ENCODE data around the gene C11orf71. TPM values are rescaled to one million over a fixed set of nuclear protein-coding genes. Genes with fewer than 3 reads are reported as not detected.

The C11orf71 gene
- total and polyA plus RNA-seq, 2 experiments from 2014 or later: 16.7 to 21.7 TPM

DNA sequence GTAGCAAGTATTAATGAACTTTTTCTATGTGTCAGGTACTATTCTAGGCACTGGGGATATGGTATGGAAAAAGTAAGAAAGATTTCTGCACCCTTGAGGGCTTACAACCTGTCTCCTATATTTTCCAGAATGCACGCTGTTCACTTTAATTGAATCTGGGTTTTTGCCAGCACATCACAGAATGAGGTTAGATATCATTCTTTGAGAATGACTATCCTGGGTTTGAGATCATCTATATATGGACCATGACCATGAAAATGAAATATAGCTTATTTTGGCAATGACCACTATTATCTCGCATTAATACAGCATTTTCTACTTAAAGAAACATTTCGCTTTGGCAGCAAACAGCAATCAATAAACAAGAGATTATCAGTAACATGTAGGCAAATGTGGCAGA lies 46.9 kb downstream of the C11orf71 start:
- Histone ChIP-seq H3K36me3 (no peaks in the 10 kb centered on the region), H3K27ac (no peak overlapping the region), H3K4me1 (ENCODE audit: low read depth) (no peaks in the 10 kb centered on the region), H3K9me3 (ENCODE audit: low read depth) (no peaks in the 10 kb centered on the region), H3K4me3 (no peak overlapping the region), H3K27me3 (no peaks in the 10 kb centered on the region)
- TF ChIP-seq, protein P1, sequence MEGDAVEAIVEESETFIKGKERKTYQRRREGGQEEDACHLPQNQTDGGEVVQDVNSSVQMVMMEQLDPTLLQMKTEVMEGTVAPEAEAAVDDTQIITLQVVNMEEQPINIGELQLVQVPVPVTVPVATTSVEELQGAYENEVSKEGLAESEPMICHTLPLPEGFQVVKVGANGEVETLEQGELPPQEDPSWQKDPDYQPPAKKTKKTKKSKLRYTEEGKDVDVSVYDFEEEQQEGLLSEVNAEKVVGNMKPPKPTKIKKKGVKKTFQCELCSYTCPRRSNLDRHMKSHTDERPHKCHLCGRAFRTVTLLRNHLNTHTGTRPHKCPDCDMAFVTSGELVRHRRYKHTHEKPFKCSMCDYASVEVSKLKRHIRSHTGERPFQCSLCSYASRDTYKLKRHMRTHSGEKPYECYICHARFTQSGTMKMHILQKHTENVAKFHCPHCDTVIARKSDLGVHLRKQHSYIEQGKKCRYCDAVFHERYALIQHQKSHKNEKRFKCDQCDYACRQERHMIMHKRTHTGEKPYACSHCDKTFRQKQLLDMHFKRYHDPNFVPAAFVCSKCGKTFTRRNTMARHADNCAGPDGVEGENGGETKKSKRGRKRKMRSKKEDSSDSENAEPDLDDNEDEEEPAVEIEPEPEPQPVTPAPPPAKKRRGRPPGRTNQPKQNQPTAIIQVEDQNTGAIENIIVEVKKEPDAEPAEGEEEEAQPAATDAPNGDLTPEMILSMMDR (IDR thresholded peaks at IDR 0.05; ENCODE audit: low read depth, low read length): no peak
- DNase-seq (ENCODE audit: low read depth in 1 of 2, low spot score in 1 of 2): no peak

DNA sequence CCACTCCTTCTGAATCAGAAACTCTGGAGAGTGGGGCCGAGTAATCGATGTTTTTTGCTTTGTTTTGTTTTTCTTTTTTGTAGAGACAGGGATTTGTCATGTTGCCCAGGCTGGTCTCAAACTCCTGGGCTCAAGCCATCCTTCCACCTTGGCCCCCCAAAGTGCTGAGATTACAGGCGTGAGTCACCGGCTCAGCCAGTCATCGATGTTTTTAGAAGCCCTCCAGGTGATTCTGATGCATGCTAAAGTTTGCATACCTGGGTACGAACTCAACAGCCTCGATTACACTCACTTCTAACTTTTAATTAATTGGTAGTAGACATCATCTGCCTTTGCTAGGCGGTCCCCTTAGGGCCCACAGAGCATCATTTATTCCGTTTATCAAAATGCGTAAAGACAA lies 50.3 kb downstream of the C11orf71 start:
- H3K27ac ChIP-seq: no peak overlapping the region
- H3K9me3 ChIP-seq (ENCODE audit: low read depth): no peaks in the 10 kb centered on the region
- TF ChIP-seq, protein P1 (IDR thresholded peaks at IDR 0.05; ENCODE audit: low read depth, low read length): no peak
- H3K27me3 ChIP-seq: no peaks in the 10 kb centered on the region
- no peaks in the 10 kb centered on the region for H3K36me3 ChIP-seq
- DNase-seq (ENCODE audit: low read depth in 1 of 2, low spot score in 1 of 2): no peak
- H3K4me1 ChIP-seq (ENCODE audit: low read depth): no peaks in the 10 kb centered on the region
- no peak overlapping the region for H3K4me3 ChIP-seq

Other genes starting within 250 kb of the C11orf71 start
- gene NNMT, start 104.1 kb downstream of the C11orf71 start, total RNA-seq: not detected in 2 replicates
- 2.0 and 2.1 TPM in 2 replicates for gene NNMT, start 104.1 kb downstream of the C11orf71 start, polyA plus RNA-seq
- 20.6 and 43.5 TPM in 2 replicates for gene RBM7, start 155 bp upstream of the C11orf71 start, total RNA-seq
- gene RBM7, start 155 bp upstream of the C11orf71 start, polyA plus RNA-seq: 35.2 and 48.0 TPM in 2 replicates
- gene REXO2, start 39.0 kb upstream of the C11orf71 start, total RNA-seq: 58.9 and 62.8 TPM in 2 replicates
- gene REXO2, start 39.0 kb upstream of the C11orf71 start, polyA plus RNA-seq: 92.9 and 108 TPM in 2 replicates
- not detected in 2 replicates for gene NXPE1, start 159.4 kb upstream of the C11orf71 start, total RNA-seq
- not detected in 2 replicates for gene NXPE1, start 159.4 kb upstream of the C11orf71 start, polyA plus RNA-seq
- gene NXPE4, start 195.3 kb upstream of the C11orf71 start, total RNA-seq: not detected in 2 replicates
- gene NXPE4, start 195.3 kb upstream of the C11orf71 start, polyA plus RNA-seq: not detected in 2 replicates